Mucosa of descending colon (tissue), 3 donors: ENCODE results near the gene DCAF11. TPM values are rescaled to one million over a fixed set of nuclear protein-coding genes. Genes with fewer than 3 reads are reported as not detected.
A peak's percentile ranks its signal among the peaks of the same experiment; 100 is the strongest.

Source experiments
- ATAC-seq: fragments of 200-7000 bp; cut with Tn5 transposase; one replicate; pipeline ENCODE4 v1.9.1; 2020; ENCODE audit warnings: mild to moderate bottlenecking, moderate library complexity
- DNase-seq, 3 donors: peaks; one replicate each; pipeline ENCODE4 v3.0.0-alpha.2; 2020
- H3K36me3 ChIP-seq: fragments of 200-600 bp; one replicate; pipeline ENCODE4 v1.8.0; 2021; ENCODE audit warnings: low read depth, mild to moderate bottlenecking
- H3K4me1 ChIP-seq: fragments of 200-600 bp; one replicate; pipeline ENCODE4 v1.8.0; 2021; ENCODE audit warnings: low read depth, mild to moderate bottlenecking
- H3K4me3 ChIP-seq: fragments of 200-600 bp; one replicate; pipeline ENCODE4 v1.8.0; 2021; ENCODE audit warnings: mild to moderate bottlenecking
- H3K9me3 ChIP-seq: fragments of 200-600 bp; one replicate; pipeline ENCODE4 v1.8.0; 2021; ENCODE audit warnings: mild to moderate bottlenecking
- CTCF ChIP-seq: fragments of 200-600 bp; IDR thresholded peaks from one replicate; pipeline ENCODE4 v1.8.0; 2022; ENCODE audit warnings: antibody characterized with exemption, mild to moderate bottlenecking
- intact Hi-C, 2 donors: fragments of 100-400 bp; cut with DNase I in 1 of 2; cut with micrococcal nuclease in 1 of 2; formaldehyde crosslinking; loops; one replicate each; pipeline versions ENCODE4 v1.11.0 to v1.11.1; 2022; cut with DNase I, micrococcal nuclease
- total RNA-seq, 3 donors: library from RNA; stranded (reverse); fragmentation: NEBNext Ultra II Directional in 2 of 3; extraction: Animal tissue kit (Norgen Biotek cat#: 25700) in 2 of 3; gene quantifications; one replicate each; pipeline versions ENCODE4 v1.2.1 to v1.2.4, GENCODE V29; 2021 to 2023
- donor health status: DM: no; HTN: no; CAD: no; lungs with moderate emphysema.
- donor health status: DM: no; HTN: no; CAD: no.
- donor health status: DM: no; HTN: yes; CAD: no.

DCAF11 gene
- total RNA-seq, 3 donors from 2014 or later: 65.8 to 101 (median 84.9) TPM

GRCh38 chr14:24067133-24068082, 47.2 kb upstream of the DCAF11 start:
- ATAC-seq: peak; percentile 57
- intact Hi-C loops: no loop called here
- Histone ChIP-seq H3K9me3 (no peaks in the 10 kb centered on the region), H3K4me1 (peaks cover 20% of the 10 kb centered on the region), H3K4me3 (no peak overlapping the region), H3K36me3 (no peaks in the 10 kb centered on the region)
- TF ChIP-seq CTCF: no peak
- peak in 2 of 3 donors; percentile 31 to 32 for DNase-seq

- ATAC-seq: no peak
- peaks cover 24% of the 10 kb centered on the region for H3K4me1 ChIP-seq
- no peak for TF ChIP-seq CTCF
- DNase-seq: peak in 1 of 3 donors; percentile 23
- no peaks in the 10 kb centered on the region for H3K36me3 ChIP-seq
- intact Hi-C loops: no loop called here
- H3K9me3 ChIP-seq: no peaks in the 10 kb centered on the region
- no peak overlapping the region for H3K4me3 ChIP-seq
These were observed 45.7 kb upstream of the DCAF11 start for GRCh38 chr14:24068711-24069410.

- ATAC-seq (no peak), DNase-seq (no peak)
- Histone ChIP-seq H3K4me1 (peaks cover 24% of the 10 kb centered on the region), H3K36me3 (no peaks in the 10 kb centered on the region), H3K9me3 (no peaks in the 10 kb centered on the region), H3K4me3 (no peak overlapping the region)
- intact Hi-C loops: no loop called here
- TF ChIP-seq CTCF: no peak
These were observed 45.2 kb upstream of the DCAF11 start for GRCh38 chr14:24069411-24069735.

- no peak overlapping the region for H3K4me3 ChIP-seq
- H3K36me3 ChIP-seq: no peaks in the 10 kb centered on the region
- DNase-seq: peak in 1 of 3 donors; percentile 12
- H3K4me1 ChIP-seq: peaks cover 28% of the 10 kb centered on the region
- no peak for TF ChIP-seq CTCF
- ATAC-seq: no peak
- intact Hi-C loops: no loop called here
- H3K9me3 ChIP-seq: no peaks in the 10 kb centered on the region
These were observed 44.1 kb upstream of the DCAF11 start for GRCh38 chr14:24070285-24071143.

- peaks cover 28% of the 10 kb centered on the region for H3K4me1 ChIP-seq
- no peak for TF ChIP-seq CTCF
- ATAC-seq (no peak), DNase-seq (peak in 1 of 3 donors; percentile 18)
- no peak within 1 kb of the TSS for H3K4me3 ChIP-seq
- intact Hi-C loops: no loop called here
- no peaks in the 10 kb centered on the region for H3K9me3 ChIP-seq
- H3K36me3 ChIP-seq: no peaks in the 10 kb centered on the region
These were observed 43.4 kb upstream of the DCAF11 start, which contains the start of gene CPNE6 for GRCh38 chr14:24071144-24071697. TSS of gene CPNE6 (plus strand) at chr14:24071562. CDS start at chr14:24072937, 1,375 bp downstream.
